Ishikawa (cell line): ENCODE results near the gene TRAPPC4.

ENCODE experiments used
- CEBPB ChIP-seq: IDR thresholded peaks from 2 replicates; pipeline ENCODE4 v1.6.1; 2012
- EP300 ChIP-seq: IDR thresholded peaks from 2 replicates; pipeline ENCODE4 v1.6.1; 2012; ENCODE audit warnings: borderline replicate concordance
- REST ChIP-seq: IDR thresholded peaks from 2 replicates; pipeline ENCODE4 v1.6.1; 2012; ENCODE audit warnings: low read depth, mild to moderate bottlenecking
- TAF1 ChIP-seq: IDR thresholded peaks from 2 replicates; pipeline ENCODE4 v1.6.1; 2012; ENCODE audit warnings: low read depth, mild to moderate bottlenecking
- USF1 ChIP-seq: IDR thresholded peaks from 2 replicates; pipeline ENCODE4 v1.6.1; 2012
- YY1 ChIP-seq: IDR thresholded peaks from 2 replicates; pipeline ENCODE4 v1.6.1; 2012; ENCODE audit warnings: low read depth
- TF ChIP-seq, protein P1 (sequence below): IDR thresholded peaks from 2 replicates; pipeline ENCODE4 v1.6.1; 2012

DNA sequence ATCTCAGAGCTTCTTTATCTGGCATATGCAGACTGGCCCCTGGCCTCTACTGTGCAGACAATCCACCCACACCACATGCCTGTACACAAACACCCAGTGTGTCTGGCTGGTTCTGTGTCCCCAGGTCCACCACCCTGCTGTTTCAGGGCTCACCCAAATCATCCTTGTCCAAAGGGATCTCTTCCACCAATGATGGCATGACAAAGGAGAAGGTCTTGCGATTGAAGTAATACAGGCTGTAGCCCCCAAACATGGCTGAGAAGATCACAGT lies 10.4 kb downstream of the TRAPPC4 start:
- TF ChIP-seq, protein P1, sequence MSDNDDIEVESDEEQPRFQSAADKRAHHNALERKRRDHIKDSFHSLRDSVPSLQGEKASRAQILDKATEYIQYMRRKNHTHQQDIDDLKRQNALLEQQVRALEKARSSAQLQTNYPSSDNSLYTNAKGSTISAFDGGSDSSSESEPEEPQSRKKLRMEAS, result no peak
- no peak for TF ChIP-seq EP300
- TF ChIP-seq USF1, result no peak
- no peak for TF ChIP-seq CEBPB
- TF ChIP-seq REST, result no peak
- TF ChIP-seq YY1, result no peak
- TF ChIP-seq TAF1, result no peak
